GM21360 (cell line): ENCODE data around the gene SUB1.
A peak's percentile ranks its signal among the peaks of the same experiment; 100 is the strongest.
"Not testable (repeated sequence)": the region's sequence is repeated elsewhere in the genome, so short reads cannot be mapped to it uniquely, and the experiment has no call there.

Experiments
- ATAC-seq: cut with Tn5 transposase; IDR thresholded peaks from one replicate; pipeline ENCODE4 v1.9.1; 2021; ENCODE audit warnings: mild to moderate bottlenecking, moderate library complexity; ENCODE audit not compliant: unreplicated experiment

Gene SUB1

DNA sequence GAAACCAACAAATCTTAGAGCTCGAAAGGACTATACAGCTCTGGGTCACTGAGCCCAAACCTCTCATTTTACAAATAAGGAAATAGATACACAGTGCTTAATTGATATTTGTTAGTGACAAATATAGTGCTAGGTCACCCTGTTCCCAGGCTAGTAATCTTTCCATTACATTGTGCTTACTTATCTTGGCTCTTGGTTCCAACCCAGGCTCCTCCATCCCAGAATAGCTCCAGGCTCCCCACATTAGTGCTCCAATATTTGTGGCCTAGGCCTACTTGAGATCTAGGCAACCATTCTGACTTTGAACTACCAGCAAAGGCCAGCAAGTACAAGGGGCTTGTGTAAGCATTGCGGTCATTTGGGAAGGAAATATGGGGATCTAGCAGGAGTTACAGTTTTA lies 21.7 kb upstream of the SUB1 start:
- ATAC-seq = no peak

DNA sequence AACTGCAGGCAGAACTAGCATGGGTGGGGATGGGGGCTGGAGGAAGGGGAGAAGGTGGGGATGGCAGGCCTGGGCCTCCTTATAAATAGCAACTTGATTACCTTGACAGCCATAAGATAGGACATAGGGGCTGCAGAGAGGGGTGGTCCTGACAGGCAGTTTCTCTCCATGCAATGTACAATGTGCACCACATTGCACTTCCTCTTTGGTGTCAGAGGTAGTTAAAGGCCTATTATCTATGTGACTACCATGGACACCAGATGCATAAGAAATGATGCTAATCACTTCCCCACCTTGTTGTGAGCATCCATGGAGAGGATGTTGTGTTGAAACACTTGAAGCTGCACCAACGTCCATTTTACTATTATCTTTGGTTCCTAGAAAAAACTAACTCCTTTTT lies 20.2 kb upstream of the SUB1 start:
- ATAC-seq = no peak

DNA sequence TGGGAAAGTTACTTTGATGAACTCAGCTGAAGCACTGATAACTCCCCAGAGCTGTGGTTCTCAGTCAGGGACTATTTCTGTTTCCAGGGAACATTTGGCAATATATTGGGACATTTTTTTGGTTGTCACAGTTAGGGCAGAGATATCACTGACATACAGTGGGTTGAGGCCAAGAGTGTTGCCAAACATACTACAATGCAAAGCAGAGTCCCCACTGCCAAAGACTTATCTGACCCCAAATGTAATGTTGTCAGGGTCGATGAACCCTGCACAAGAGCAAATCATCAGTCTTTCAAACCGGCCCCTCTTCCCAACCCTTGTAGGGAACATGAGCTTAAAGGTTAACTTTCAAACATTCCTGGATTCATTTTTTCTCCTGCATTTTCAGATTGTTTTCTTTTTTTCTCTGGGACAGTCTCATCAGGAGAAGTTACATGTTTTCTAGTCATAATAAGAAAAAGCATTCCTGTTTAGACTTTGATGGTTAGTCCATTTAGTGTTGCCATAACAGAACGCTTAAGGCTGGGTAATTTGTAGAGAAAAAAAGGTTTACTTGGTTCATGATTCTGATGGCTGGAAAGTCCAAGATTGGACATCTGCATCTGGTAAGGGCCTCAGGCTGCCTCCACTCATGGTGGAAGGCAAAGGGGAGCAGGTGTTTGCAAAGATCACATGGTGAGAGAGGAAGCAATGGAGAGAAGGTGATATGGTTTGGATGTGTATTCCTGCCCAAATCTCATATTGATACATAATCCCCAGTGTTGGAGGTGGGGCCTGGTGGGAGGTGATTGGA lies 18.8 kb upstream of the SUB1 start:
- no peak for ATAC-seq

DNA sequence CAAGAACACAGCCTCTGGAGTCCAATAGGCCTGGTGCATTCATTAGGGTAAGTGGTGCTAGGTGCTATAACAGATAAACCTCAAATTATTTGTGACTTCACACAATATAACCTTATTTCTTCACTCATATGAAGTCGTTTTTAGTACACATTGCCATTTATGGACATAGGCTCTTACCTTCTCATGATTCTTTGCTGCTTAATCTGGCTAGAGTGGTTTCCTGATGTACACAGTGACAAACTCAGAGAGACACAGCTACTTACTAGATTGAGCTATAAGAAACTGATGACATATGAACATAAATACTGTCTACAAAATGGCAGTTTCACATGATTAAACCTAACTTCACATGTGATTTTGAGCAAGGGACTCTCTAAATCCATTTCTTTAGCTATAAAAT lies 14.2 kb upstream of the SUB1 start:
- ATAC-seq = no peak

DNA sequence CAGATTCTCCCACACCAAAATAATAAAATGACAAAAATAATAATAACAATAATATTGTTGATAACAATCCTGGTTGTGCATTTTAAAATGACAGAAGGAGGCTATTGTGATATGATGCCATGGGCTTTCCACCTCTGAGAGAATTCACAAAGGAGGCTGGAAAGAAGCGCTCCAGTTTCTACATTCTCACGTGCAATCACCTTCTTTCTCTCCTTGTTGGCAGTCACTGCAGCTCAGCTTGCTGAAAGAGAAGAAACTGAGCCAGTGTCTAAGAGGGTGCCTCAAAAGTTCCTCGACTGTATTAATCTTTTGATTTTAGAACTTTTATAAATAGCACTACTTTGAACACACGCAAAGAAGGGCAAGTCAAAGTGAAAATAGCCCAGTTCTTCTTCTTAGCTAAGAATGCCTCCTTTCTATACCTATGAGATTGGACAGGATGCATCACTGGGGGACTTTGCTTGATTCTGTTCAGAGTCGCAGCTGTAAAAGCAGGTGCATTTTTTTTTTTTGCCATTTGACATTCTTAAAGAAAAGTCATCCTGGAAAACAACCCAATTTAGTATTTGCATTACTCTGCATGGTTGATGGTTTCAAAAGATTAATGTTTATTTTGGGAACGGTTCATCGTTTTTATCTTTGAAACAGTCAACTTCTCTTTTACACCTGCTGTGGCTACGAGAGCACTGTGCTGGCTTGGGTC lies 12.4 kb upstream of the SUB1 start:
- peak; percentile 95 for ATAC-seq

DNA sequence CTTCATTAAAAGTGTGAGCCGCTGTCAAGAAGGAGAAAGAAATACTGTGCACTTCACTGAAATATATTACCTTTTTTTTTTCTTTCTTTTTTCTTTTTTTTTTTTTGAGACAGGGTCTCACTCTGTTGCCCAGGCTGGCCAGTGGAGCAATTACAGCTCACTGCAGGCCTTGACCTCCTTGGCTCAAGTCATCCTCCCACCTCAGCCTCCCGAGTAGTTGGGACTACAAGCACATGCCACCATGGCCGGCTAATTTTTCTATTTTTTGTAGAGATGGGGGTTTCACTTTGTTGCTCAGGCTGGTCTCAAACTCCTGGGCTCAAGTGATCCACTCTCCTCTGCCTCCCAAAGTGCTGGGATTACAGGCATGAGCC lies 11.9 kb upstream of the SUB1 start:
- not testable (repeated sequence) for ATAC-seq

DNA sequence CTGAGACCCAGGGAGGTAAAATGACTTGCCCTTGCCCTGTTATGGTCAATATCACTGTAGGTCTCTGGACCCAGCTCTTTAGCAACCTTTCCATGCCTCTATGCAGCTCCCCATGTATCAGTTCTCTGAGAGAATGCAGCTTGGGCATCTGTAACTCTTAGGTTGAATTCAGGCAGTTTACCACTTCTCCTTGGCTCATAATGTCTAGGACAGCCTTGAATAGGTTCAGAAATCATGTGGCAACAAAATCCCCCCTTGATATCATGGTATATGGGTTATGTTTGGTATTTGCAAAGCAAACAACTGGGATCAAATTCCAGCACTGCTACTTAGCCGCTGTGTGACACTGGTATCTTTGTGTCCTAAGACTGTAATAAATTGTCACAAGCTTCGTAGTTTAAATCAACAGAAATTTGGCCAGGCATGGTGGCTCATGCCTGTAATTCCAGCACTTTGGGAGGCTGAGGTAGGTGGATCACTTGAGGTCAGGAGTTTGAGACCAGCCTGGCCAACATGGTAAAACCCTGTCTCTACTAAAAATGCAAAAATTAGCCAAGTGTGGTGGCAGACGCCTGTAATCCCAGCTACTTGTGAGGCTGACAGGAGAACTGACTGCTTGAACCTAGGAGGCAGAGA lies 10.7 kb upstream of the SUB1 start:
- no peak for ATAC-seq

DNA sequence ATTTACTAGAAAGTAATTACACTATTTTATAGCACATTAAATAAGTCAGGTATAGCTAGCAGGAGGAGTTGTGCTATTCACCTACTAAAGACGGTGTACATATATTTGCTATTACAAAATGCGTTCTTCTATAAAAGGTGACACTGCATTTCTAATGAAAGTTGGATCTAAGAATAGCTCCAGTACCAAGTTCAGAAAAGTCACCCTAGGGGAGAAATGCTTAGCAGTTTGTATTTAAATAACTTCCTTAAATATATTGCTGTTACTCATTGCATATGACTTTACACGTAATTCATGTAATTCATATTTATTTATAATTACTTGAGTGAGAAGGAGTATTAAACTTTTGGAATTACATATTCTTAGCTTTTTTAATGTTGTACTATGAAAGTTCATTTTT lies 7.0 kb upstream of the SUB1 start:
- ATAC-seq = no peak

DNA sequence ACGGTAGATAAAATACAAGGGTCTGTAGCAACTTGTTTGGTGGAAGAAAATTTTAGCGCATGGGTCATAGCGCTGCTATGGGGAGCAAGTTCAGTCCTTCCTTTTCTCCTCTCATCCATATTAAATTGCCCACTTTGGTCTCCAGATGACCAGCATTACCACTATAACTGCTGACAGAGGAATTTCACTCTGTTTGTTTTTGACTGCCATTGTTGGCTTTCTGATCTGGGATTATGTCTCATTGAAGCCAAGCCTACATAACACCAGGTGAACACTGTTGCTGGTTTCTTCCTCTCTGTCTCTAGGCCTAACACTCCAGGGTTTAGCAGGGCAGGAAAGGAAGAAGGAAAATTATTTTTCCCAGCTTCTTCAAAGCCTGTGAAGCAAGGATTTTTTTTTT lies 6.6 kb upstream of the SUB1 start:
- ATAC-seq = no peak

DNA sequence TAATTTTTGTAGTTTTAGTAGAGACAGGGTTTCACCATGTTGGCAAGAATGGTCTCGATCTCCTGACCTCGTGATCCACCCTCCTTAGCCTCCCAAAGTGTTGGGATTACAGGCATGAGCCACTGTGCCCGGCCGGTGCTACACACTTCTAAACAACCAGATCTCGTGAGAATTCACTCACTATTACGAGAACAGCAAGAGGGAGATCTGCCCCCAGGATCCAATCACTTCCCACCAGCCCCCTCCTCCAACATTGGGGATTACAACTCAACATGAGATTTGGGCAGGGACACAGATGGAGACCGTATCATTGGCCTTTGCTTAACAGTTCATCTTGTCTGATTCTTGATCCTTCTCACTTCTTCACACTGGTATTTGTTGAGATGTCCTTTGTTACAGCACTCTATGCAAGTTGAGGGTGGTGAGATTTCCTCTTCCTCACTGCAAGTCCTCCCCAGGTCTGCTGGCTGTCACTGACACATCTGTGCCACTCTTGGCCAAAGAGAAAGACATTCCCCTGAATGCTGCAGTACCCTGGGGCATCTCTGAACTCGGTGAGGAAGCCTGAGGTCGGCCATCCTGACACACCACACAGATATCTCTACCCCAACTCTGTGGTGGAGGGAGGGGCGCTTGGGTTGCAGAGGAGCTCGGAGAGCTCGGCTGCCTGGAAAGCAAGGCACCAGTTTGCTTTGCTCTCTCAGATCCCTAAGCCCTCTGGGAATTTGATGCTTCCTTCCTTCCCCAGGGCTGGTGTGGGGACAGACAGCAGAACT lies 4.2 kb upstream of the SUB1 start:
- no peak for ATAC-seq

DNA sequence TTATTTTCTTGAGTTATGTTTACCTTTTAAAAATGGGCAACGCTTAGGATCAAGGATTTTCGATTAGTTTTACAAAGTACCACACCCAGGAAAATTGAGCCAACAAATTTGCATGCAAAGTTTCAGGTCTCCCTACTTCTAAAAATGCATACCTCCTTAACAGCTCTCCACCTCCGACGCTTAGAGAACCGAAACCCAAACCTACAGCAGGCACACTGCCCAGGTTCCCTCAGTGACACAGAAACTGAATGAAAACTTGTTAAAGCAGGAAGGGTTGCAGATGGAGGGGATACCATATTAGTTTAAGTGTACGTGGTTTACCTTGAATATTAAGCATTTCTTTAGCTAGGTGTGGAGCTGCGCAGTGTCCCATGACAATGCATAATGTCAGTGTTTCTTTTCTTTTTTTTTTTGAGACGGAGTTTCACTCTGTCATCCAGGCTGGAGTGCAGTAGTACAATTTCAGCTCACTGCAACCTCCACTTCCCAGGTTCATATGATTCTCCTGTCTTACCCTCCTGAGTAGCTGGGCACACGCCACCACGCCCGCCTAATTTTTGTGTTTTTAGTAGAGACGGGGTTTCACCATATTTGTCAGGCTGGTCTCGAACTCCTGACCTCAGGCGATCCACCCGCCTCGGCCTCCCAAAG lies 1.6 kb upstream of the SUB1 start:
- peak; percentile 76 for ATAC-seq

DNA sequence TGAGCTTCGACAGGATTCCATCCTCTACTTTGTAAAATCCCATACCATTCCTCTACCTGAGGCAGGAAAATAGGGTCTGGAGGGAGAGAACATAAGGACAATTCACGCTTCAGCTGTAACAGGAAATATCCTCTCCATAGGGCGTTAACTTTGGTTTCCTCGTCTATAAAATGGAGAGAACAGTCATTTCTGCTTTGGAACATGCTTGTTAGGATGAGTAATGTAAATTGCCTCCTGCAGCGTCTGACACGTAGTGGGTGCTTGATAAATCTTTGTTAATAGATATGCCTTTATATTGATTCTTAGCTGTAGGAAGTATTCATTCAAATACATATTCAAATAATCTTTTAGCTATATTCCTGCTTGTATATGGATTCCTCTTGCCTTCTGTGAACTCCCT lies 711 bp upstream of the SUB1 start:
- no peak for ATAC-seq

DNA sequence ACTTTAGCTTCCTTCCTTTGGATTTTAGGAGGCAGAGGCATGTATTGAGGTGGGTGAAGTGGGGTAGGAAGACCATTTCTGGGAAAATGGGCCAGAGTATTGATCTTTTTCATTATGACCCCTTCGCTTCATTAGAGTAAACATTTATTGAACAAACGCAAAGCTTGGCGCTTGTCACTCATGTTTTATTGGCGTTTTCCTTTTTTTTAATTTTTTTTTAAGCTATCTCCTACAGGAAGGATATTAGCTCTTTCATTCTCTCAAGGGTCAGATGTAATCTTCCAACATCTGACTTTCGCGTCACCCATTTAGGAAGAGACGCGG lies 273 bp upstream of the SUB1 start:
- no peak for ATAC-seq

DNA sequence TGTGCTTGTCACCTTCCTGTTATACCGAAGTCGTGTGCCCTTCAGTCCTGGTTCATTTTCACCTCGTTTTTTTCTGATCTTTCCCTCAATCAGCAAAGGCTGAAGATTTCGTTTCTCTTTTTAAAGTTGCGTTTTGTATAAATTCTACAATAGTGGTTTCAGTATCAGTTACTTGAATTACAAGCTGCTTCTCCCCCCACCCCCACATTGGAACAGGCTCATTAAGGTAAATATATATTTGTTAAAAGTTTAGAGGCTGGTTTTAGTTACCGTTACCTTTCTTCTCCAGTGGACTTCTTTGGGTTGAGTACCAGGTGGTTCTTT lies 881 bp downstream of the SUB1 start:
- ATAC-seq = no peak

DNA sequence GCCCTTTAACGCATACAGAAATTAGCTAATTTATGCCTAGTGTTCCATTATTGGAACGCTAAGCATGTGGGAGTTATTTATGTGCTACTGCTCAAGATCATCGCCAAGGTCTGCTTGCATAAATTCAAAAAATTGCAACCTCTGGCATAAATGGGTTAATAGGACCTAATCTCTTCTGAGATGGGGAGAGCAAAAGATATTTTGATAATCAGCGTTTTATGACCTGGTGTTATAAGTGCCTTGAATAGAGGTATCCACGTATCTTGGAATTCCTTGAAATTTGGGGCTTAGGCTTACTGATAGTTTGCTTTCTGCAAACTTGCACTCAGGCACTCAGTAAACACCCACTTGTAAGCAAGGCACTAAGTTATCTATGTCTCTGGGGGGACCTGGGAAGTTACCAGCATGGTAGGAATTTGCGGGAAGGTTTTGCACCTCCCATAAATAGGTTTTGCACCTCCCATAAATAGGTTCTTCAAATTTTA lies 1.8 kb downstream of the SUB1 start:
- no peak for ATAC-seq

DNA sequence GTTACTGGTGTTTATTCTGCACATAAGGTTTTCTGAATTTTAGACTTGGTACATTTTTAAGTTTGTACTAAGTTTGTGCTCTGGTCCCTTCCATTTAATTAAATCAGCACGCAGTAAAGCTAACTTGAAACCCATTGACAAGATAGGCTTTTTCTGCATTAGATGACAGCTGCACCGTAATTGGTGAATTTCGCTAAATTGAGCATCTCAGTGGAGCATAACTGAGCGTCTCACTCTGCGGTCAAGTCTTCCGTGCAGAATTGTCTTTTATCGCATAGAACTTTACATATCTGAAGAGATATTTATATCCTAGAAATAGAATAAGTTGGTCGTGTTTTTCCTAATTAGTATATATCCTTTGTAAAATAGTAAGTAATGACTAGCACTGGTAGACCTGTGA lies 4.1 kb downstream of the SUB1 start:
- ATAC-seq = no peak

DNA sequence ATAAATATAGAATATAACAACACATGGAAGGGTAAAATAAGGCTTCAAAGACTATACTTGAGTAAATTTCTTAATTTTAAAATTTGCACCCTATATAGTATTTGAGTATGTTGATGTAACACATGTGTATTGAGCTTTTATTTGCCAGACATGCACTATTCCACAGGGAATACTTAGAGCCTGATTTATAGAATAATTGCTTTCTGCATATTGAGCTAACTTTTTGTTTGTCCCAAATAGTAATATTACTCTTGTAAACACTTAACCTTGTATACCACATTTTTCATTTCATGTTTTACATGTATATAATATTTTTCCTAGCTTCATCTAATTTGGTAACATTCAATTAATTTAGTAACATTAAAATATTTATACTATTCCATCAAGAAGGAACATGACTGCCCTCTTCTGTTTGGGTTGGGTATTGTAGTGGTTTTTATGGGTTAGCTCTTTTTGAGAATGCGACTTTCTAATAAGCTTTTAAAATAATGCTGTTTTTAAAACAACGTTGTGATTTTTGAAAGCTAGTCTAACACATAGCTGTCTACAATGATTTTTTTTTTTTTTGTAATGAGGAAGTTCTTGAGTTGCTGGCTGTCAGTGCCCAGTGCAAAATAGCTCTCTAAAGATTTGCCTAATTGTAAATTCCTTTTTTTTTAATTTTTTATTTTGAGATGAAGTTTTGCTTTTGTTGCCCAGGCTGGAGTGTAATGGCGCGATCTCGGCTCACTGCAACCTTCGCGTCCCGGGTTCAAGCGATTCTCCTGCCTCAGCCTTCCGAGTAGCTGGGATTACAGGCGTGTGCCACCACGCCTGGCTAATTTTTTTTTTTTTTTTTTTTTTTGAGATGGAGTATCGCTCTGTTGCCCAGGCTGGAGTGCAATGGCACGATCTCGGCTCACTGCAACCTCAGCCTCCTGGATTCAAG lies 4.8 kb downstream of the SUB1 start:
- ATAC-seq = no peak

DNA sequence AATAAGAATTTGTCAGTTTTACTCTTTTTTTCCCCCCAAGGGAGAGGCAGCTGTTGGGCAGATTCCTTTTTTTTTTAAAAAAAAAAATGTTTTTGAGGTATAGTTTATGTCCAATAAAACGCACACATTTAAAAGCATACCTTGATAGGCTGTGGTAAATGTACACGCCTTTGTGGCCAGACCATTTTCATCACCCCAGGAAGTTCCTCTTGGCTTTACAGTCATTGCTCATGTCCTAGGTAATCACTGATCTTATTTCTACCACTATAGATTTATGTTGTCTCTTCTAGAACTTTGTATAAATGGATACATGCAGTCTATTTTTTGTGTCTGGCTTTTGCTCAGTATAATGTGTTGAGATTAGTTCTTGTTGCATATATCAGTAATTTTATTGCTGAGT lies 9.8 kb downstream of the SUB1 start:
- no peak for ATAC-seq

DNA sequence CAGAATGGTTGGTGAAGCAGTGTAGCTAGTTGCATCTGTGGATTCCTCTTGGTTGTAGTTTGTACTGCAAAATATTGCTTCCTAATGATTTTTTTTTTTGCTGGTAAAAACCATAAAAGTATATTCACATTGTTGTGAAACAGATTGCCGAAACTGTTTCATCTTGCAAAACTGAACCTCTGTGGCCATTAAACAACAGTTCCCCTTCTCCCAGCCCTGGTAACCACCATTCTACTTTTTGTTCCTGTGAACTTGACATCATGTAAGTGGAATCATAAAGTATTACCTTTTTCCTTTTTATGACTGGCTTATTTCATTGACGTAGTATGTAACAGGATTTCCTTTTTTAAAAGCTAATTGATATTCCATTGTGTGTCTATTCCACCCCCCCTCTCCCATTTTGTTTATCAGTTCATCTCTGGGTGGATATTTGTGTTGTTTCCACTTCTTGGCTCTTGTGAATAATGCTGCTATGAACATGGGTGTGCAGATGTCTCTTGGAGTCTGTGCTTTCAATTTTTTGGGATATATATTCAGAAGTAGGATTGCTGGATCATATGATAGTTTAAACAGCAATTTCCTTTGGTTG lies 11.8 kb downstream of the SUB1 start:
- ATAC-seq = no peak
